ENCODE data around the gene SMAD3. TPM values are rescaled to one million over a fixed set of nuclear protein-coding genes. Genes with fewer than 3 reads are reported as not detected.

Gene SMAD3
- total RNA-seq, 1 donor from 2014 or later = 89.3 TPM

- intact Hi-C loops (cut with DNase I) = loop anchor here (10.0 kb wide), 1 partner anchor 335 kb away; the partner anchor contains the start of gene SMAD6
- Histone ChIP-seq H3K27ac (no peak overlapping the region), H3K4me1 (peaks cover 0 to 23% of the 10 kb centered on the region in 2 donors), H3K36me3 (no peaks in the 10 kb centered on the region), H3K27me3 (no peaks in the 10 kb centered on the region), H3K4me3 (no peak overlapping the region), H3K9me3 (no peaks in the 10 kb centered on the region)
- DNase-seq (ENCODE audit: low spot score in 2 of 2) = no peak
- no peak for TF ChIP-seq CTCF (IDR thresholded peaks at IDR 0.05)
These were observed 25.1 kb upstream of the SMAD3 start for GRCh38 chr15:67040277-67040676.

GRCh38 chr15:67042551-67043142 is 22.8 kb upstream of the SMAD3 start:
- Histone ChIP-seq H3K27ac (no peak overlapping the region), H3K36me3 (no peaks in the 10 kb centered on the region), H3K27me3 (no peaks in the 10 kb centered on the region), H3K9me3 (no peaks in the 10 kb centered on the region), H3K4me1 (peaks cover 0 to 30% of the 10 kb centered on the region in 2 donors), H3K4me3 (no peak overlapping the region)
- intact Hi-C loops (cut with DNase I) = loop anchor here (10.0 kb wide), 1 partner anchor 338 kb away; the partner anchor contains the start of gene SMAD6
- DNase-seq (ENCODE audit: low spot score in 2 of 2) = no peak
- TF ChIP-seq CTCF (IDR thresholded peaks at IDR 0.05) = no peak

- Histone ChIP-seq H3K9me3 (no peaks in the 10 kb centered on the region), H3K36me3 (no peaks in the 10 kb centered on the region), H3K27ac (peak overlapping the region; percentile 76 to 90), H3K27me3 (no peaks in the 10 kb centered on the region), H3K4me3 (no peak overlapping the region), H3K4me1 (peaks cover 3 to 44% of the 10 kb centered on the region in 2 donors)
- no peak for TF ChIP-seq CTCF (IDR thresholded peaks at IDR 0.05)
- intact Hi-C loops (cut with DNase I) = loop anchor here (1.0 to 10.0 kb wide), 2 partner anchors 20 to 339 kb away; partner anchors contain the start of gene SMAD6
- DNase-seq (ENCODE audit: low spot score in 2 of 2) = peak in 1 of 2 donors; percentile 88
These were observed 21.2 kb upstream of the SMAD3 start for GRCh38 chr15:67043939-67044771.

GRCh38 chr15:67047149-67047661 is 18.2 kb upstream of the SMAD3 start:
- TF ChIP-seq CTCF (IDR thresholded peaks at IDR 0.05) = no peak
- intact Hi-C loops (cut with DNase I) = loop anchor here (5.0 to 10.0 kb wide), 3 partner anchors 80 to 342 kb away; partner anchors contain the start of gene SMAD6
- DNase-seq (ENCODE audit: low spot score in 2 of 2) = no peak
- Histone ChIP-seq H3K36me3 (no peaks in the 10 kb centered on the region), H3K27ac (peak overlapping the region in 1 of 2 donors; percentile 94), H3K4me1 (peaks cover 12 to 69% of the 10 kb centered on the region in 2 donors), H3K9me3 (no peaks in the 10 kb centered on the region), H3K4me3 (no peak overlapping the region), H3K27me3 (no peaks in the 10 kb centered on the region)

- Histone ChIP-seq H3K4me3 (no peak overlapping the region), H3K27ac (peak overlapping the region; percentile 94 to 95), H3K9me3 (no peaks in the 10 kb centered on the region), H3K27me3 (no peaks in the 10 kb centered on the region), H3K4me1 (peaks cover 12 to 66% of the 10 kb centered on the region in 2 donors), H3K36me3 (no peaks in the 10 kb centered on the region)
- no peak for TF ChIP-seq CTCF (IDR thresholded peaks at IDR 0.05)
- intact Hi-C loops (cut with DNase I) = loop anchor here (1.0 to 10.0 kb wide), 7 partner anchors 17 to 344 kb away; partner anchors contain the start of genes SMAD3 and SMAD6
- DNase-seq (ENCODE audit: low spot score in 2 of 2) = peak; percentile 40 to 91
These were observed 16.8 kb upstream of the SMAD3 start for GRCh38 chr15:67048281-67049279.
